ENCODE measurements around the gene FSTL4.

Gene FSTL4

GRCh38 chr5:133232435-133232834, 379.9 kb downstream of the FSTL4 start:
- DNase-seq = no peak

GRCh38 chr5:133232011-133232410, 380.3 kb downstream of the FSTL4 start:
- DNase-seq = peak; percentile 73

- DNase-seq = no peak
These were observed 381.3 kb downstream of the FSTL4 start for GRCh38 chr5:133230823-133231578.

- DNase-seq = no peak
These were observed 382.2 kb downstream of the FSTL4 start for GRCh38 chr5:133229931-133230664.

- DNase-seq = no peak
These were observed 384.0 kb downstream of the FSTL4 start for GRCh38 chr5:133228316-133228715.

- no peak for DNase-seq
These were observed 384.4 kb downstream of the FSTL4 start for GRCh38 chr5:133227897-133228296.

GRCh38 chr5:133227082-133227481, 385.3 kb downstream of the FSTL4 start:
- DNase-seq = no peak

GRCh38 chr5:133226186-133226585, 386.2 kb downstream of the FSTL4 start:
- no peak for DNase-seq

GRCh38 chr5:133225671-133226152, 386.6 kb downstream of the FSTL4 start:
- no peak for DNase-seq

GRCh38 chr5:133222979-133223378, 389.4 kb downstream of the FSTL4 start:
- DNase-seq = no peak

- no peak for DNase-seq
These were observed 389.8 kb downstream of the FSTL4 start for GRCh38 chr5:133222521-133222920.

GRCh38 chr5:133222040-133222439, 390.3 kb downstream of the FSTL4 start:
- DNase-seq = no peak

GRCh38 chr5:133220851-133221674, 391.3 kb downstream of the FSTL4 start:
- DNase-seq = no peak

GRCh38 chr5:133219296-133219695, 393.0 kb downstream of the FSTL4 start:
- no peak for DNase-seq

- peak; percentile 27 for DNase-seq
These were observed 396.2 kb downstream of the FSTL4 start for GRCh38 chr5:133216138-133216537.

- no peak for DNase-seq
These were observed 398.1 kb downstream of the FSTL4 start for GRCh38 chr5:133214153-133214820.

- no peak for DNase-seq
These were observed 406.7 kb downstream of the FSTL4 start for GRCh38 chr5:133205649-133206048.

- DNase-seq = no peak
These were observed 407.1 kb downstream of the FSTL4 start for GRCh38 chr5:133205204-133205603.

- DNase-seq = no peak
These were observed 408.7 kb downstream of the FSTL4 start for GRCh38 chr5:133203317-133204305.

- no peak for DNase-seq
These were observed 410.2 kb downstream of the FSTL4 start for GRCh38 chr5:133202066-133202665.

GRCh38 chr5:133201310-133201709, 411.0 kb downstream of the FSTL4 start:
- DNase-seq = no peak

All from inflammatory macrophage treated with lipopolysaccharide for 4 hours (primary cell).